ENCODE measurements around the gene NCOR2.

DNA sequence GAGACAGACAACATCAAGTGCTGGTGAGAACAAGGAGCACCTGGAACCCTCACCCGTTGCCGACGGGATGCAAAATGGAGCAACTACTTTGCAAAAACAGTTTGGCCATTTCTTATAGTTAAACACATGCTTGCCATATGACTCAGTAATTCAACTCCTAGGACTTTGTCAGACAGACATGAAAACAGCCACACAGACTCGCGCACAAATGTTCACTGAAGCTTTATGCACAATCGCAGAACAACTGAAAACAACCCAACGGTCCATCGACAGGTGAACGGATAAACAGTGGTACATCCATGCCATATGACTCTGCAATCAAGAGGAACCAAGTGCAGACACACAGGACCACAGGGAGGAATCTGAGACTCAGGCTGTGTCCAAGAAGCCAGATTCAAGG lies 30.8 kb downstream of the NCOR2 start:
- TF ChIP-seq FOXK2 (IDR thresholded peaks at IDR 0.05): no peak
- TF ChIP-seq SUZ12 (IDR thresholded peaks at IDR 0.05): no peak
- TF ChIP-seq FOXA1 (IDR thresholded peaks at IDR 0.05): no peak
- TF ChIP-seq CTBP1 (IDR thresholded peaks at IDR 0.05; ENCODE audit: borderline replicate concordance): no peak
- no peak for TF ChIP-seq SP1 (IDR thresholded peaks at IDR 0.05)
